Measurements from ENCODE around the gene F2RL3.

The F2RL3 gene

GRCh38 chr19:16892868-16893685 lies 4.3 kb downstream of the F2RL3 start:
- no peak overlapping the region for H3K4me3 ChIP-seq (ENCODE audit: low read depth, low read length)

GRCh38 chr19:16893686-16893989 lies 4.8 kb downstream of the F2RL3 start:
- H3K4me3 ChIP-seq (ENCODE audit: low read depth, low read length) = no peak overlapping the region

GRCh38 chr19:16894080-16894479 lies 5.3 kb downstream of the F2RL3 start:
- H3K4me3 ChIP-seq (ENCODE audit: low read depth, low read length) = no peak overlapping the region

- peak overlapping the region; percentile 45 for H3K4me3 ChIP-seq (ENCODE audit: low read depth, low read length)
Observed at GRCh38 chr19:16895467-16896145, 6.8 kb downstream of the F2RL3 start.

- peak overlapping the region; percentile 45 for H3K4me3 ChIP-seq (ENCODE audit: low read depth, low read length)
Observed at GRCh38 chr19:16896146-16897028, 7.6 kb downstream of the F2RL3 start.

- H3K4me3 ChIP-seq (ENCODE audit: low read depth, low read length) = peak overlapping the region; percentile 38
Observed at GRCh38 chr19:16897029-16897855, 8.4 kb downstream of the F2RL3 start.

- H3K4me3 ChIP-seq (ENCODE audit: low read depth, low read length) = peak overlapping the region; percentile 38
Observed at GRCh38 chr19:16897856-16898161, 9.0 kb downstream of the F2RL3 start.

GRCh38 chr19:16898361-16899015 lies 9.7 kb downstream of the F2RL3 start:
- no peak overlapping the region for H3K4me3 ChIP-seq (ENCODE audit: low read depth, low read length)

- no peak overlapping the region for H3K4me3 ChIP-seq (ENCODE audit: low read depth, low read length)
Observed at GRCh38 chr19:16899566-16900075, 10.8 kb downstream of the F2RL3 start.

GRCh38 chr19:16901491-16902175 lies 12.8 kb downstream of the F2RL3 start:
- H3K4me3 ChIP-seq (ENCODE audit: low read depth, low read length) = no peak overlapping the region

- H3K4me3 ChIP-seq (ENCODE audit: low read depth, low read length) = no peak overlapping the region
Observed at GRCh38 chr19:16902545-16902944, 13.7 kb downstream of the F2RL3 start.

GRCh38 chr19:16903347-16903746 lies 14.5 kb downstream of the F2RL3 start:
- H3K4me3 ChIP-seq (ENCODE audit: low read depth, low read length) = no peak overlapping the region

- no peak overlapping the region for H3K4me3 ChIP-seq (ENCODE audit: low read depth, low read length)
Observed at GRCh38 chr19:16904599-16904998, 15.8 kb downstream of the F2RL3 start.

- H3K4me3 ChIP-seq (ENCODE audit: low read depth, low read length) = no peak overlapping the region
Observed at GRCh38 chr19:16908759-16909158, 20.0 kb downstream of the F2RL3 start.

GRCh38 chr19:16911046-16911445 lies 22.2 kb downstream of the F2RL3 start:
- no peak overlapping the region for H3K4me3 ChIP-seq (ENCODE audit: low read depth, low read length)

- H3K4me3 ChIP-seq (ENCODE audit: low read depth, low read length) = no peak overlapping the region
Observed at GRCh38 chr19:16912780-16913179, 24.0 kb downstream of the F2RL3 start.

- H3K4me3 ChIP-seq (ENCODE audit: low read depth, low read length) = no peak overlapping the region
Observed at GRCh38 chr19:16914421-16914820, 25.6 kb downstream of the F2RL3 start.

- H3K4me3 ChIP-seq (ENCODE audit: low read depth, low read length) = no peak overlapping the region
Observed at GRCh38 chr19:16915135-16915534, 26.3 kb downstream of the F2RL3 start.

- H3K4me3 ChIP-seq (ENCODE audit: low read depth, low read length) = no peak overlapping the region
Observed at GRCh38 chr19:16915734-16916133, 26.9 kb downstream of the F2RL3 start.

GRCh38 chr19:16917401-16917800 lies 28.6 kb downstream of the F2RL3 start:
- no peak overlapping the region for H3K4me3 ChIP-seq (ENCODE audit: low read depth, low read length)

All from iPS-11a (cell line).